Measurements from ENCODE around the gene SPNS2. TPM values are rescaled to one million over a fixed set of nuclear protein-coding genes. Genes with fewer than 3 reads are reported as not detected.

SPNS2 gene
- total RNA-seq, 1 donor from 2014 or later: 4.3 TPM

DNA sequence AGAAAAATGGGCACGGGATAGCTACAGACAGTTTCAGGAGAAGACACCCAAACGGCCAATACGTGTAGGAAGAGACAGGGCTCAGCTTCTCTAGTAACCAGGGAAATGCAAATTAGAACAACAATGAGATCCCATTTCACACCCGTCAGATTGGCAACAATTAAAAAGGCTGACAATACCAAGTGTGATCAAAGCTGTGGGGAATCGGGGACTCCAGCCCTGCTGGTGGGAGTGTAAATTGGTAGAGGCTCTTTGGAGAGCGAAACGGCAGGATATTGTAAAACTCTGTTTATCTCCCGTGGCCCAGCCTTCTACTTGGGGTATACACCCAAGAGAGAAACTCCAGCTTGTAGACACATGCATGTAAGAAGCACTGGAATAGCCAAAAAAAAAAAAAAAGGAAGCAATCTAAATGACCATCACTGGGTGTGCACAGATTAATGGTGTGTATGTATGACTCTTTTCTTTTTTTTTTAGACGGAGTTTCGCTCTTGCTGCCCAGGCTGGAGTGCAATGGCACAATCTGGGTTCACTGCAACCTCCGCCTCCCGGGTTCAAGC, 29.0 kb downstream of the SPNS2 start:
- Mint-ChIP-seq H3K36me3 (ENCODE audit: low read depth) (no peaks in the 10 kb centered on the region), H3K27me3 (ENCODE audit: low read depth) (peaks cover 6% of the 10 kb centered on the region), H3K4me3 (no peak overlapping the region), H3K9me3 (no peaks in the 10 kb centered on the region), H3K27ac (ENCODE audit: unreplicated experiment) (no peak overlapping the region), H3K4me1 (peaks cover 16% of the 10 kb centered on the region)
- DNase-seq (ENCODE audit: low read depth, low spot score): no peak
- no peak for TF ChIP-seq CTCF (conservative IDR thresholded peaks at IDR 0.05)

DNA sequence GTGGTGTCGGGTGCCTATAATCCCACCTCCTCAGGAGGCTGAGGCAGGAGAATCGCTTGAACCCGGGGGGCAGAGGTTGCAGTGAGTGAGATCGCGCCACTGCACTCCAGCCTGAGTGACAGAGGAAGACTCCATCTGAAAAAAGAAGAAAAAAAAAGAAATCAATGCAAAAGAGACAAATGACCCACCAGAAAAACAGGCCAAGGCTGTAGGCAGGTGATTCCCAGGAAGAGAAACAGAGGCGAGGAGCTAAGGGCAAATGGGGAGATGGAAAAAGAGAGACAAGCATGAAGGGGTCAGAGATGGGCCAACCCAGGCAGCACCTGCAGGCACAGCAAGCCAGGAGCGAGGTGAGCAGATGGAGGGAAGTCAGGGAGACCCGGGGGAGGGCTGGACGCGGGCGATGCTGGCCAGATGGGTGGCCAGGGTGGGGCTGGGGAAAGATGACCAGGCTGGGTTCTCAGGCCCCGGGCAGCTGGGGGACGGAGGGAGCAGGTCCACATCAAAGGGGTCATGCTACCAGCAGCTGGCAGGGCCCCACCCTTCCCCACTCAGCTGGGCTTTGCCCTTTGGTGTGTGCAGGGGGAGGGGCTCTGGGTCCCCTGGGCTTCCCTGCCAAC, 31.0 kb downstream of the SPNS2 start:
- Mint-ChIP-seq H3K4me1 (peaks cover 11% of the 10 kb centered on the region), H3K4me3 (no peak overlapping the region), H3K9me3 (no peaks in the 10 kb centered on the region), H3K36me3 (ENCODE audit: low read depth) (no peaks in the 10 kb centered on the region), H3K27me3 (ENCODE audit: low read depth) (peaks cover 6% of the 10 kb centered on the region), H3K27ac (ENCODE audit: unreplicated experiment) (no peak overlapping the region)
- TF ChIP-seq CTCF (conservative IDR thresholded peaks at IDR 0.05): no peak
- DNase-seq (ENCODE audit: low read depth, low spot score): no peak

GRCh38 chr17:4530799-4531730, 32.4 kb downstream of the SPNS2 start:
- no peak for TF ChIP-seq CTCF (conservative IDR thresholded peaks at IDR 0.05)
- no peak for DNase-seq (ENCODE audit: low read depth, low spot score)
- H3K4me1 Mint-ChIP-seq: peaks cover 11% of the 10 kb centered on the region
- peaks cover 6% of the 10 kb centered on the region for H3K27me3 Mint-ChIP-seq (ENCODE audit: low read depth)
- H3K27ac Mint-ChIP-seq (ENCODE audit: unreplicated experiment): no peak overlapping the region
- no peak overlapping the region for H3K4me3 Mint-ChIP-seq
- no peaks in the 10 kb centered on the region for H3K36me3 Mint-ChIP-seq (ENCODE audit: low read depth)
- no peaks in the 10 kb centered on the region for H3K9me3 Mint-ChIP-seq

GRCh38 chr17:4531988-4532736, 33.5 kb downstream of the SPNS2 start:
- peaks cover 6% of the 10 kb centered on the region for H3K27me3 Mint-ChIP-seq (ENCODE audit: low read depth)
- peak overlapping the region; percentile 31 for H3K27ac Mint-ChIP-seq (ENCODE audit: unreplicated experiment)
- no peaks in the 10 kb centered on the region for H3K36me3 Mint-ChIP-seq (ENCODE audit: low read depth)

More at GRCh38 chr17:4531988-4532736, 33.5 kb downstream of the SPNS2 start:
- DNase-seq (ENCODE audit: low read depth, low spot score): no peak
- peak overlapping the region; percentile 2 for H3K4me3 Mint-ChIP-seq
- H3K9me3 Mint-ChIP-seq: no peaks in the 10 kb centered on the region
- no peak for TF ChIP-seq CTCF (conservative IDR thresholded peaks at IDR 0.05)
- peaks cover 9% of the 10 kb centered on the region for H3K4me1 Mint-ChIP-seq

Measured in neural crest cell (in vitro differentiated cells).